Neural progenitor cell (in vitro differentiated cells): Measurements from ENCODE around the gene MAST2. TPM values are rescaled to one million over a fixed set of nuclear protein-coding genes. Genes with fewer than 3 reads are reported as not detected.

Experiments used
- DNase-seq: peaks from one replicate; pipeline ENCODE4 v3.0.0-alpha.2; 2016; ENCODE audit warnings: low spot score
- H2AFZ ChIP-seq: fragments of 200-600 bp; sonication (generic); replicated peaks from 2 replicates; pipeline ENCODE4 v1.6.1; 2016; ENCODE audit warnings: antibody characterized with exemption
- H3F3A ChIP-seq: fragments of 200-600 bp; sonication (generic); 2 replicates; pipeline ENCODE4 v1.6.1; 2016; ENCODE audit warnings: antibody characterized with exemption, low read depth
- H3K27ac ChIP-seq: fragments of 200-600 bp; sonication (generic); 2 replicates; pipeline ENCODE4 v1.5.1; 2016; ENCODE audit warnings: mild to moderate bottlenecking
- H3K27me3 ChIP-seq: fragments of 200-600 bp; sonication (generic); 2 replicates; pipeline ENCODE4 v1.6.1; 2016; ENCODE audit warnings: mild to moderate bottlenecking, moderate library complexity
- H3K36me3 ChIP-seq: fragments of 200-600 bp; sonication (generic); 2 replicates; pipeline ENCODE4 v1.5.1; 2016
- H3K4me1 ChIP-seq: fragments of 200-600 bp; sonication (generic); 2 replicates; pipeline ENCODE4 v1.6.1; 2016; ENCODE audit warnings: mixed run types
- H3K4me2 ChIP-seq: fragments of 200-600 bp; sonication (generic); 2 replicates; pipeline ENCODE4 v1.6.1; 2016
- H3K4me3 ChIP-seq: fragments of 200-600 bp; sonication (generic); 2 replicates; pipeline ENCODE4 v1.5.1; 2016
- H3K79me2 ChIP-seq: fragments of 200-600 bp; sonication (generic); 2 replicates; pipeline ENCODE4 v1.6.1; 2016; ENCODE audit warnings: low read depth
- H3K9ac ChIP-seq: fragments of 200-600 bp; sonication (generic); 2 replicates; pipeline ENCODE4 v1.6.1; 2016
- H3K9me3 ChIP-seq: fragments of 200-600 bp; sonication (generic); 2 replicates; pipeline ENCODE4 v1.5.1; 2016; ENCODE audit warnings: low read depth
- H4K20me1 ChIP-seq: fragments of 200-600 bp; sonication (generic); 2 replicates; pipeline ENCODE4 v1.6.1; 2016; ENCODE audit warnings: low read depth
- H3K27ac Mint-ChIP-seq: 3 replicates; pipeline ENCODE4 v1.8.0; 2021; ENCODE audit warnings: mixed read lengths
- H3K27me3 Mint-ChIP-seq: 2 replicates; pipeline ENCODE4 v1.8.0; 2022; ENCODE audit warnings: low read depth, mild to moderate bottlenecking, inconsistent platforms, moderate library complexity, mixed read lengths; ENCODE audit not compliant: insufficient read depth
- H3K36me3 Mint-ChIP-seq: 3 replicates; pipeline ENCODE4 v1.8.0; 2021; ENCODE audit warnings: mixed read lengths
- H3K4me1 Mint-ChIP-seq: 3 replicates; pipeline ENCODE4 v1.8.0; 2021; ENCODE audit warnings: mixed read lengths
- H3K4me3 Mint-ChIP-seq: 3 replicates; pipeline ENCODE4 v1.8.0; 2021; ENCODE audit warnings: mild to moderate bottlenecking, moderate library complexity, mixed read lengths
- H3K9me3 Mint-ChIP-seq: 3 replicates; pipeline ENCODE4 v1.8.0; 2020; ENCODE audit warnings: mixed read lengths
- CTCF ChIP-seq: fragments of 200-600 bp; sonication (generic); IDR thresholded peaks from 2 replicates; pipeline ENCODE4 v1.5.1; 2017; ENCODE audit warnings: antibody characterized with exemption, mild to moderate bottlenecking
- EZH2 ChIP-seq: fragments of 200-600 bp; sonication (generic); IDR thresholded peaks from 2 replicates; pipeline ENCODE4 v1.6.1; 2017; ENCODE audit warnings: antibody characterized with exemption, mild to moderate bottlenecking, moderate library complexity
- EZH2phosphoT487 ChIP-seq: fragments of 200-600 bp; sonication (generic); IDR thresholded peaks from 2 replicates; pipeline ENCODE4 v1.6.1; 2017; ENCODE audit warnings: antibody characterized with exemption
- total RNA-seq: library from RNA; depleted of rRNA; stranded (reverse); fragments of >200 nt; gene quantifications from 2 replicates; pipeline ENCODE4 v1.2.3, GENCODE V29; 2015; ENCODE audit warnings: low replicate concordance

MAST2 gene
- total RNA-seq, 1 donor from 2014 or later = 5.5 TPM

- no peak overlapping the region for H3K4me3 Mint-ChIP-seq
Observed at GRCh38 chr1:45879885-45880598, 76.6 kb downstream of the MAST2 start.

GRCh38 chr1:45880930-45881329, 77.5 kb downstream of the MAST2 start:
- no peak overlapping the region for H3K9ac ChIP-seq
- no peaks in the 10 kb centered on the region for H3K27me3 Mint-ChIP-seq
- no peaks in the 10 kb centered on the region for H3K36me3 ChIP-seq
- H3K4me2 ChIP-seq = no peak overlapping the region
- no peaks in the 10 kb centered on the region for H4K20me1 ChIP-seq
- no peak overlapping the region for H2AFZ ChIP-seq
- no peaks in the 10 kb centered on the region for H3K9me3 ChIP-seq
- no peak overlapping the region for H3K27ac Mint-ChIP-seq
- TF ChIP-seq EZH2phosphoT487 (no peak), CTCF (no peak), EZH2 (no peak)
- H3K27me3 ChIP-seq = no peaks in the 10 kb centered on the region
- H3K4me3 Mint-ChIP-seq = no peak overlapping the region
- H3F3A ChIP-seq = peaks cover 4% of the 10 kb centered on the region
- no peaks in the 10 kb centered on the region for H3K9me3 Mint-ChIP-seq
- no peaks in the 10 kb centered on the region for H3K4me1 Mint-ChIP-seq
- no peaks in the 10 kb centered on the region for H3K36me3 Mint-ChIP-seq
- DNase-seq = no peak
- no peak overlapping the region for H3K4me3 ChIP-seq
- no peaks in the 10 kb centered on the region for H3K79me2 ChIP-seq
- no peak overlapping the region for H3K27ac ChIP-seq
- no peaks in the 10 kb centered on the region for H3K4me1 ChIP-seq

More at GRCh38 chr1:45879885-45880598, 76.6 kb downstream of the MAST2 start:
- no peaks in the 10 kb centered on the region for H3K27me3 ChIP-seq
- H3K4me1 Mint-ChIP-seq = no peaks in the 10 kb centered on the region
- H3K27me3 Mint-ChIP-seq = no peaks in the 10 kb centered on the region
- H3K9ac ChIP-seq = no peak overlapping the region
- no peaks in the 10 kb centered on the region for H3K9me3 ChIP-seq
- no peak for DNase-seq
- H3K4me3 ChIP-seq = no peak overlapping the region
- H4K20me1 ChIP-seq = no peaks in the 10 kb centered on the region
- H3K27ac ChIP-seq = no peak overlapping the region
- H3F3A ChIP-seq = peaks cover 4% of the 10 kb centered on the region
- no peak overlapping the region for H3K4me2 ChIP-seq
- H3K36me3 Mint-ChIP-seq = no peaks in the 10 kb centered on the region
- H3K36me3 ChIP-seq = no peaks in the 10 kb centered on the region
- H3K79me2 ChIP-seq = no peaks in the 10 kb centered on the region
- H3K27ac Mint-ChIP-seq = no peak overlapping the region
- H3K4me1 ChIP-seq = no peaks in the 10 kb centered on the region
- H3K9me3 Mint-ChIP-seq = no peaks in the 10 kb centered on the region
- TF ChIP-seq CTCF (no peak), EZH2 (no peak), EZH2phosphoT487 (no peak)
- H2AFZ ChIP-seq = no peak overlapping the region

- Mint-ChIP-seq H3K4me1 (peaks cover 12% of the 10 kb centered on the region), H3K36me3 (no peaks in the 10 kb centered on the region), H3K4me3 (no peak overlapping the region), H3K27ac (no peak overlapping the region), H3K9me3 (no peaks in the 10 kb centered on the region), H3K27me3 (no peaks in the 10 kb centered on the region)
- Histone ChIP-seq H3K9me3 (no peaks in the 10 kb centered on the region), H3F3A (peaks cover 4% of the 10 kb centered on the region), H3K4me3 (no peak overlapping the region), H3K36me3 (no peaks in the 10 kb centered on the region), H3K4me1 (no peaks in the 10 kb centered on the region), H3K4me2 (no peak overlapping the region), H3K79me2 (no peaks in the 10 kb centered on the region), H3K27ac (no peak overlapping the region), H2AFZ (no peak overlapping the region), H3K9ac (no peak overlapping the region), H3K27me3 (no peaks in the 10 kb centered on the region), H4K20me1 (no peaks in the 10 kb centered on the region)
- no peak for DNase-seq
- TF ChIP-seq CTCF (no peak), EZH2phosphoT487 (no peak), EZH2 (no peak)
Observed at GRCh38 chr1:45883658-45884057, 80.2 kb downstream of the MAST2 start.
